ENCODE results near the gene STIM1.

DNA sequence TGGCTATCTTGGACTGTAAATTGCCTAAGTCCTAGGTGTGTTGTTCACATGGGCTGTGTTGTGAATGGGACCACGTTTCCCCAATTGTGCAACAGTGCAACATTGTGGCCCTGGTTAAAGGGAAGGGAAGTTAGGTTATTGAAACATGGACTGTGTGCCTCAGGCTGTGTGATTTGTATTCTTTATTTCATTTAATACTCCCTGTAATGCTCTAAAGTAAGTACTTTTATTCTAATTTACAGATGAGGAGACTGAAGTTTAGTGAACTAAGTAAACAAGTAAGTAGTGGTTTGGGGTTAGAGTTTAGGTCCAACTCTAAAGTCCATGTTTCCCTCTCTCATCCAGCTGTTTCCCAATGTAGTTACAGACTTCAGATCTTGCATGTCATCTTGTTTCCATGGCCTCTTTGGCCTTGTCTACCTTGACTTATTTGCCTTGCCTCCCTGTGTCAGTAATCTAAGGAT lies 77.7 kb downstream of the STIM1 start:
- TF ChIP-seq MAX (IDR thresholded peaks at IDR 0.05; ENCODE audit: low read depth, low read length) (no peak), RAD21 (IDR thresholded peaks at IDR 0.05; ENCODE audit: insufficient read depth, low read depth, low read length) (no peak), NRF1 (conservative IDR thresholded peaks at IDR 0.05; ENCODE audit: low read depth, low read length) (no peak), SIX5 (IDR thresholded peaks at IDR 0.05; ENCODE audit: low read depth, low read length, severe bottlenecking) (no peak)

Measured in GM12878 (cell line).